ENCODE measurements around the gene DUSP2.

DNA sequence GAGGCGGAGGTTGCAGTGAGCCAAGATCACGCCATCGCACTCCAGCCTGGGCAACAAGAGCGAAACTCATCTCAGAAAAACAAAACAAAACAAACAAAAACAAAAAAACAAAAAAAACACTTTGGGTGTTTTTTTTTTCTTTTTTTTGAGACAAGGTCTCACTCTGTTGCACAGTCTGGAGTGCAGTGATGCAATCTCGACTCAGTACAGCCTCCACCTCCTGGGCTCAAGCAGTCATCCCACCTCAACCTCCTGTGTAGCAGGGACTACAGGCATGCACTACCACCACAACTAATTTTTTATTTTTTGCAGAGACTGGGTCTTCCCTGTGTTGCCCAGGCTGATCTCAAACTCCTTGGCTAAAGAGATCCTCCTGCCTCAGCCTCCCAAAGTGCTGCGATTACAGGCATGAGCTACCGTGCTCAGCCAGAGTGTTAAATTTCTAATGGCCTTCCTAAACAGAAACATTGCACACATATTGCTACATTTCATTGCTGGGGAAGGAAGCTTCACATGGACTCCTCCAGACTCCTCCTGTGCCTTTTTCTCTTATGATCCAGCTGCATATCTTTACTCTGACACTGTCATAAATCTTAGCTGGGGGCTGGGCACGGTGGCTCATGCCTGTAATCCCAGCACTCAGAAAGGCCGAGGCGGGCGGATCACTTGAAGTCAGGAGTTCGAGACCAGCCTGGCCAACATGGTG lies 43.7 kb upstream of the DUSP2 start:
- TF ChIP-seq, protein P1, sequence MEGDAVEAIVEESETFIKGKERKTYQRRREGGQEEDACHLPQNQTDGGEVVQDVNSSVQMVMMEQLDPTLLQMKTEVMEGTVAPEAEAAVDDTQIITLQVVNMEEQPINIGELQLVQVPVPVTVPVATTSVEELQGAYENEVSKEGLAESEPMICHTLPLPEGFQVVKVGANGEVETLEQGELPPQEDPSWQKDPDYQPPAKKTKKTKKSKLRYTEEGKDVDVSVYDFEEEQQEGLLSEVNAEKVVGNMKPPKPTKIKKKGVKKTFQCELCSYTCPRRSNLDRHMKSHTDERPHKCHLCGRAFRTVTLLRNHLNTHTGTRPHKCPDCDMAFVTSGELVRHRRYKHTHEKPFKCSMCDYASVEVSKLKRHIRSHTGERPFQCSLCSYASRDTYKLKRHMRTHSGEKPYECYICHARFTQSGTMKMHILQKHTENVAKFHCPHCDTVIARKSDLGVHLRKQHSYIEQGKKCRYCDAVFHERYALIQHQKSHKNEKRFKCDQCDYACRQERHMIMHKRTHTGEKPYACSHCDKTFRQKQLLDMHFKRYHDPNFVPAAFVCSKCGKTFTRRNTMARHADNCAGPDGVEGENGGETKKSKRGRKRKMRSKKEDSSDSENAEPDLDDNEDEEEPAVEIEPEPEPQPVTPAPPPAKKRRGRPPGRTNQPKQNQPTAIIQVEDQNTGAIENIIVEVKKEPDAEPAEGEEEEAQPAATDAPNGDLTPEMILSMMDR (IDR thresholded peaks at IDR 0.05) = no peak
- TF ChIP-seq EZH2 (IDR thresholded peaks at IDR 0.05; ENCODE audit: borderline replicate concordance, insufficient read depth, low read depth, low read length, poor library complexity, severe bottlenecking) = no peak

Data from B cell (primary cell).